IPS-15b (cell line): ENCODE measurements around the gene ZDHHC8.

Experiments
- H3K27me3 ChIP-seq: one replicate; pipeline ENCODE4 v1.6.1; 2013; ENCODE audit warnings: low read length; ENCODE audit not compliant: control insufficient read depth, insufficient read depth
- H3K36me3 ChIP-seq: one replicate; pipeline ENCODE4 v1.6.1; 2013; ENCODE audit warnings: low read length; ENCODE audit not compliant: control insufficient read depth, insufficient read depth
- H3K4me1 ChIP-seq: one replicate; pipeline ENCODE4 v1.6.1; 2013; ENCODE audit warnings: mild to moderate bottlenecking, low read length; ENCODE audit not compliant: control insufficient read depth, insufficient read depth
- H3K4me3 ChIP-seq: one replicate; pipeline ENCODE4 v1.5.1; 2013; ENCODE audit warnings: low read depth, low read length
- H3K9ac ChIP-seq: one replicate; pipeline ENCODE4 v1.6.1; 2013; ENCODE audit warnings: low read depth, mild to moderate bottlenecking, low read length
- H3K9me3 ChIP-seq: one replicate; pipeline ENCODE4 v1.6.1; 2013; ENCODE audit warnings: mild to moderate bottlenecking, low read length; ENCODE audit not compliant: control insufficient read depth, insufficient read depth

The ZDHHC8 gene

GRCh38 chr22:20101638-20102037, 30.0 kb upstream of the ZDHHC8 start:
- Histone ChIP-seq H3K9ac (no peak overlapping the region), H3K9me3 (no peaks in the 10 kb centered on the region), H3K27me3 (no peaks in the 10 kb centered on the region), H3K4me1 (no peaks in the 10 kb centered on the region), H3K36me3 (peaks cover 57% of the 10 kb centered on the region), H3K4me3 (no peak overlapping the region)

- Histone ChIP-seq H3K36me3 (peaks cover 63% of the 10 kb centered on the region), H3K4me3 (no peak overlapping the region), H3K27me3 (no peaks in the 10 kb centered on the region), H3K4me1 (no peaks in the 10 kb centered on the region), H3K9me3 (no peaks in the 10 kb centered on the region), H3K9ac (no peak overlapping the region)
These were observed 29.3 kb upstream of the ZDHHC8 start for GRCh38 chr22:20102203-20102780.

- peaks cover 75% of the 10 kb centered on the region for H3K36me3 ChIP-seq
These were observed 26.0 kb upstream of the ZDHHC8 start for GRCh38 chr22:20105456-20106204.

GRCh38 chr22:20106205-20106848, 25.3 kb upstream of the ZDHHC8 start:
- no peak overlapping the region for H3K4me3 ChIP-seq
- H3K36me3 ChIP-seq: peaks cover 74% of the 10 kb centered on the region
- no peaks in the 10 kb centered on the region for H3K27me3 ChIP-seq
- H3K9me3 ChIP-seq: no peaks in the 10 kb centered on the region
- no peak overlapping the region for H3K9ac ChIP-seq
- H3K4me1 ChIP-seq: no peaks in the 10 kb centered on the region

More at GRCh38 chr22:20105456-20106204, 26.0 kb upstream of the ZDHHC8 start:
- H3K27me3 ChIP-seq: no peaks in the 10 kb centered on the region
- H3K9ac ChIP-seq: no peak overlapping the region
- no peak overlapping the region for H3K4me3 ChIP-seq
- H3K9me3 ChIP-seq: no peaks in the 10 kb centered on the region
- H3K4me1 ChIP-seq: no peaks in the 10 kb centered on the region

- Histone ChIP-seq H3K4me3 (no peak overlapping the region), H3K4me1 (no peaks in the 10 kb centered on the region), H3K27me3 (no peaks in the 10 kb centered on the region), H3K9ac (no peak overlapping the region), H3K9me3 (no peaks in the 10 kb centered on the region), H3K36me3 (peaks cover 77% of the 10 kb centered on the region)
These were observed 24.8 kb upstream of the ZDHHC8 start for GRCh38 chr22:20106849-20107237.

- peaks cover 78% of the 10 kb centered on the region for H3K36me3 ChIP-seq
- no peaks in the 10 kb centered on the region for H3K4me1 ChIP-seq
- no peaks in the 10 kb centered on the region for H3K9me3 ChIP-seq
- H3K4me3 ChIP-seq: no peak overlapping the region
- H3K27me3 ChIP-seq: no peaks in the 10 kb centered on the region
- no peak overlapping the region for H3K9ac ChIP-seq
These were observed 24.1 kb upstream of the ZDHHC8 start for GRCh38 chr22:20107471-20107901.

GRCh38 chr22:20107951-20108756, 23.4 kb upstream of the ZDHHC8 start:
- peaks cover 84% of the 10 kb centered on the region for H3K36me3 ChIP-seq
- no peak overlapping the region for H3K9ac ChIP-seq
- H3K27me3 ChIP-seq: no peaks in the 10 kb centered on the region
- H3K9me3 ChIP-seq: no peaks in the 10 kb centered on the region
- H3K4me1 ChIP-seq: no peaks in the 10 kb centered on the region
- H3K4me3 ChIP-seq: no peak overlapping the region

- Histone ChIP-seq H3K4me1 (no peaks in the 10 kb centered on the region), H3K9me3 (no peaks in the 10 kb centered on the region), H3K36me3 (peaks cover 84% of the 10 kb centered on the region), H3K4me3 (no peak overlapping the region), H3K27me3 (no peaks in the 10 kb centered on the region), H3K9ac (no peak overlapping the region)
These were observed 22.8 kb upstream of the ZDHHC8 start for GRCh38 chr22:20108757-20109230.

GRCh38 chr22:20109411-20110358, 21.9 kb upstream of the ZDHHC8 start:
- H3K27me3 ChIP-seq: no peaks in the 10 kb centered on the region
- peaks cover 87% of the 10 kb centered on the region for H3K36me3 ChIP-seq
- no peak overlapping the region for H3K9ac ChIP-seq
- H3K9me3 ChIP-seq: no peaks in the 10 kb centered on the region
- no peaks in the 10 kb centered on the region for H3K4me1 ChIP-seq
- no peak overlapping the region for H3K4me3 ChIP-seq

GRCh38 chr22:20110359-20110985, 21.1 kb upstream of the ZDHHC8 start:
- Histone ChIP-seq H3K36me3 (peaks cover 87% of the 10 kb centered on the region), H3K27me3 (no peaks in the 10 kb centered on the region), H3K9ac (no peak overlapping the region), H3K4me1 (no peaks in the 10 kb centered on the region), H3K4me3 (no peak overlapping the region), H3K9me3 (no peaks in the 10 kb centered on the region)
